GM21723 (cell line): Measurements from ENCODE around the gene FMNL3.
"Not testable (repeated sequence)": the region's sequence is repeated elsewhere in the genome, so short reads cannot be mapped to it uniquely, and the experiment has no call there.

ENCODE experiments used
- ATAC-seq: cut with Tn5 transposase; IDR thresholded peaks from one replicate; pipeline ENCODE4 v1.9.1; 2021; ENCODE audit warnings: mild to moderate bottlenecking, moderate library complexity; ENCODE audit not compliant: unreplicated experiment

Gene FMNL3

DNA sequence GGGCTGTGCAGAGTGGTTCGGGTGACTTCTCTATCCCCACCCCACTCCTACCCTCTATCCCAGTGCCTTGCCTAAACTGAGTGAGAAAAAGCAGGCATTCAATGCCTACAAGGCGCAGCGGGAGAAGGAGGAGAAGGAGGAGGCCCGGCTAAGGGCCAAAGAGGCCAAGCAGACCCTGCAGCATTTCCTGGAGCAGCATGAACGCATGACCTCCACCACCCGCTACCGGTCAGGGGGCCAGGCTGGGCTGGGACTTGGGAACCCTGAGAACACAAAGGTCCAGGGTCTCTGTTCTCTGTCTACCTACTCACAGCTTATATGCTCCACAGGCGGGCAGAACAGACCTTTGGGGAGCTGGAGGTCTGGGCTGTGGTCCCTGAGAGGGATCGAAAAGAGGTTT is 72.2 kb downstream of the FMNL3 start:
- no peak for ATAC-seq

DNA sequence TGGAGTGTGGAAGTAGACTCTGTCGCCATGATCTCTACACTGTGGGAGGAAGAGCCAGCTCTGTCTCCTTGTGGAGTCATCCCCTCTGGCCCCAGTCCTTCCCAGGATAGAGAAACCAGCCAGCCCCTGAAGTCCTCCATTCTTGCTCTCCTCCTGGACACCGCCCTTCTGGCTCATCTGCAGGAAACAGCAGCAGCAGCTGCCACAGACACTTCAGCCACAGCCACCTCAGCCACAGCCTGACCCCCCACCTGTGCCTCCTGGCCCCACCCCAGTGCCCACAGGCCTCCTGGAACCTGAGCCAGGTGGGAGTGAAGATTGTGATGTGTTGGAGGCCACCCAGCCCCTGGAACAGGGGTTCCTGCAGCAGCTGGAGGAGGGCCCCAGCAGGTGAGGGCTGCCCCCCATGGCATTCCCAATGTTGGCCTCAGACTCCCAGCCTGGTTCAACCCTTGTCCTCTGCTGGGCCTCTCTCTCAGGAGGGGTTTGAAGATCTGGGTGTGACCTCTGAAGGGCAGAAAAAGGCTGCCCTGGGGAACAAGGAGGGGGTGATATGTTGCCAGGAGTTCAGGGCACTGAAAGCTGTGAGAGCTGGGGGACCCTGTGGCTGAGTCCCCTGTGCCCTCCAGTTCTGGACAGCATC is 73.4 kb downstream of the FMNL3 start:
- no peak for ATAC-seq

DNA sequence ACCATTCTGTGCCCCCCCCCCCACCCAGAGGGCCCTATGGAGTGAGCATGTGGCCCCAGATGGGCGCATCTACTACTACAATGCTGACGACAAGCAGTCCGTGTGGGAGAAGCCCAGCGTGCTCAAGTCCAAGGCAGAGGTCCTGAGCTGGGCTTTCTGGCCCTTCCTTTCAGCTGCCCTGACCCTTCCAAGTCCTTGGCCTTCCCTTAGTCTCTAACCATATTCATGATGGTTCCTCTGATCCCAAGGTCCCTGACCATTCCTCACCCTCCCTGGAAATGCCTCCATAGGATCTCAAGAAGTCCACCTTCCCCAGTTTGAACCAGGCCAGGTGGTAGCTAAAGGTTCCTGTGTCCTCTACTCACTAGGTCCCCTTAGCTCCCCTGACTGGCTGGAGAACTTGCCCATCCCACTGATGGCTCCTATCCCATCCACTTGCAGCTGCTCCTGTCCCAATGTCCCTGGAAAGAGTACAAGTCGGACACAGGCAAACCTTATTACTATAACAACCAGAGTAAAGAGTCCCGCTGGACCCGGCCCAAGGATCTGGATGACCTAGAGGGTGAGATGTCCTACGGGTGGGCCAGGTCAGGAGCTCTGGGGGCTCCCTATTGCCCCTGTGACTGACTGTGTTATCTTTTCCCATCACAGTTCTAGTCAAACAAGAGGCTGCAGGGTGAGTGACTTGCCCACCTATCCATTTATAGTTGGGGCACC is 74.1 kb downstream of the FMNL3 start:
- ATAC-seq, result no peak

DNA sequence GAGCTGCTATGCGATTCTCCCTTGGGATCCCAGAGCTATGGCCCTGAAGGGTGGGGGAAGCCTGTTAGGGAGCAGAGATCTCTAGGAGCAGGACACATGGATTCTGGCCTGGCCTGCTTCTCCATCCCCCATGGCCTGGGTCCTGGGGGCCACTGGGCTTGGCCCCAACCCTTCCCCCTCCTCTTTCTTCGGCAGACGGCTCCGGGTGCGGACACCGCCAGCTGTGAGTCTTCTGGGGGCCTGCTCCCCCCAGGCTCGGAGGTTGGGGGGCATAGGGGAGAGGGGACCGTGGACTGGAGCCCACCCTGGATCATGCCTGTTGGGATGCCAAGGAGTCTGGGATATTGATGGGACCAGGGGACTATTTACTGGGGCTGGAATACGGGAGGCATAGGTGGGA is 74.8 kb downstream of the FMNL3 start:
- no peak for ATAC-seq

DNA sequence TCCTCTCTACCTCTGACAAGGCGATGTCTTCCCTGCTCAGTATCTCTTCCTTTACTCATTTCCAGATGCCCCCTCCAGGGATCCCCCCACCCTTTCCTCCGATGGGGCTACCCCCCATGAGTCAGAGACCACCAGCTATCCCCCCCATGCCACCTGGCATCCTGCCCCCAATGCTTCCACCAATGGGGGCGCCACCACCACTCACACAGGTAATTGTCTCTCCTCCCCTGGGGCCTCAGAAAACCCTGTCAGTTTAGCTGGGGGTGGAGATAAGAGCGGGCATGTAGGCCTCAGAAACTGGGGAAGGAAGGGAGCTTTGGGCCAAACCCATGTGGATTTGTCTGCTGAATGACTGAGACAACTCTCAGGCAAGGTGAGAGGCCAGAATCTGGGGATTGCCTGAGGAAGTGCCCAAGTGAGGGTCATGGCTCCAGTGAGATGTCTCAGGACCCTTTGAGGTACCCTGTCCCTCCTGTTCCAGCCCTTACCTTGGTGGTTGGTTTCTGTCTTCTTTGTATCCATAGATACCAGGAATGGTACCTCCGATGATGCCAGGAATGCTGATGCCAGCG is 75.8 kb downstream of the FMNL3 start:
- no peak for ATAC-seq

DNA sequence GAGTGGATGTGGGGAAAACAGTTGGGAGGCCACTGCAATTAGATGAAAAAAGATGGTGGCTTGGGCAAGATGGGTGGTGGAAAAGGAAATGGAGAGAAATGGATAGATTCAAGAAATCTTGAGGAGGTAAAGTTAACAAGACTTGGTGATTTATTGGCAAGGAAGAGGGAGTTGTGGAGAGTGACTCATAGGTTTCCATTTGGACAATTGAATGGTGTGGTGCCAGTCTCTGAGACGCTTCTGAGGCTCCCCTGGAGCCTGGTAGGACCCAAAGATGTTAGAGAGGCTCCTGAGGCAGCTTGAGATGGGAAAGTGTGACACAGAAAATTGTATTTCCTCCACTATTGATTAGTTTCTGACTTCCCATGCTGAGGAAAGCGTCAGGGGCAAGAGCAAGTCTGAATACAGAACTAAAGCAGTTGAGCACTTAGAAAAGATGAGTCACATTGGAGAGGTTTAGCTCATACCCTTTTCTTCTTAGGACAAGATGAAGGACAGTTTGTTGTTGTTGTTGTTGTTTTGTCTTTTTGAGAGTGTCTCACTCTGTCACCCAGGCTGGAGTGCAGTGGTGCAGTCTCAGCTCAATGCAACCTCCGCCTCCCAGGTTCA is 79.3 kb downstream of the FMNL3 start:
- ATAC-seq, result no peak

DNA sequence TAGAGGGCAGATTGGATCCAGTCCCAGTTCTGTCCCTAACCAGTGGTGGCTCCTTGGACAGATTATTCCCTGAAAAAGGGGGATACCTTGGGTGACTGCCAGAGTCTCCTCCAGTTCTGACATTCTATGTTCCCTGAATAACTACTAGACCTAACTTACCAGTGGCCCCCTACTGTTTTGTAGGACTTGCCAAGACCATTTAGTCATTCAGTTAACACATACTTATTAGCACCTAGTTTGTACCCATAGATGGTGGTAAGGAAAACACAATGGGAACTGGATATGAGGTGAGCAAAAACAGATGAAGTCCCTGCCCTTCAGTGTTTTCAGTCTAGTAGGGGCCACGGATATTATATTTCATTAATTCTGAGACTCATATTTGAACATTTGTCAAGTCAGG is 80.4 kb downstream of the FMNL3 start:
- no peak for ATAC-seq

DNA sequence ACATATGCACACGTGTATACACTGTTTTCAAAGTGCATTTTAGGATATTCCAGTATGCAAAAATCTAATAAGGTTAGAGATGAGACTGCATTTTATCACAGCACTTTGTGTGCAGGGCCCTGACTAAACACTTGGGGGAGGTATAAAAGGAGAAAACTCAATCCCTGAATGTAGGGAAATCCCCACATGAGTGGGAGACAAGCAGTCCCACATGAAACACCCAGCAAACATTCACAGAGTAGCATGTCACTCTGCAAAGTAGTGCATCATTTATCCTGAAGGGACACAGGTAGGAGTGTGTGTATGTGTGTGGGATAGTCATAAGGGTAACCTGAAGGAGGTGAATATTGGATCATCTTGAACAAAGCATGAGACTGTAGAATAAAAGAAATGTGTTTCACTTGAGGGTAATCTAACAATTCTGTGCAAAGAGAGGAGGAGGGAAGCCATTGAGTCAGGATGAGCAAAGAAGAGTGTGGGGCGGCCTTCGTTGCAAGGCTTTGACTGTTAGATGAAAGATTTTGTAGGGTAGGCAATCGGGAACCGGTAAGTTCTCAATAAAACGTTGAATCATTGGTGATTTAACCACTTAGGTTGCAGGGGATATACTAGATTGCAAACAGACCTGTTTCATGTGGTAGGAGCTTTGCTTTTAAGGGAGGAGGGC is 80.9 kb downstream of the FMNL3 start:
- no peak for ATAC-seq

DNA sequence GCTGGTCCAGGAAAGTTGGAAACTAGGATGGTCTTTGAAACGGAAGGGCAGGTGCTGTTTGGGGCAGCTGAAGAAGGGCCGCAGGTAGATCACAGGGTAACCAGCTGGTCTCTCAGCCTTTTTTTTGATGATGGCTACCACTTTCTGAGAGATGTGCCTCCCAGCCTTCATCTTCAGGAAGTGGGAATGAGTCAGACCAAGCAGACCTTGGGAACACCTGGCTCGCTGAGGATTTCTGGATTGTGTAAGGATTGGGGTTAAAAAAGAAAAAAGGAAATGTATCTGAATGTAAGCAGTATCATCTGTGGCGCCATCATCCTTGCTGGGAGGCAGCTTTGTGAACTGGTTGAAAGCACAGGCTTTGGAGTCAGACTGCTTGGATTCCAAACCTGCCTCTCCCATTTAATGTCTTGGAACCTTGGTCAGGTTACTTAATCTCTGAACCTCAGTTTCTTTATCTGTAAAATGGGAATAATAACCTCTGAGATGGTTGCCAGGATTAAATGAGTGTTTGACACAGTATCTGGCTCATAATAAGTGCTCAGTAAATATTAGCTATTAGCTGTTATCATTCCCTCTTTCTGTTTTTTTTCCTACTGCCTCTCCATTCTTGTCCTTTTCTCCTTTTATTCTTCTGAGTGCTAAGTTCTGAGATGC is 82.2 kb downstream of the FMNL3 start:
- no peak for ATAC-seq

DNA sequence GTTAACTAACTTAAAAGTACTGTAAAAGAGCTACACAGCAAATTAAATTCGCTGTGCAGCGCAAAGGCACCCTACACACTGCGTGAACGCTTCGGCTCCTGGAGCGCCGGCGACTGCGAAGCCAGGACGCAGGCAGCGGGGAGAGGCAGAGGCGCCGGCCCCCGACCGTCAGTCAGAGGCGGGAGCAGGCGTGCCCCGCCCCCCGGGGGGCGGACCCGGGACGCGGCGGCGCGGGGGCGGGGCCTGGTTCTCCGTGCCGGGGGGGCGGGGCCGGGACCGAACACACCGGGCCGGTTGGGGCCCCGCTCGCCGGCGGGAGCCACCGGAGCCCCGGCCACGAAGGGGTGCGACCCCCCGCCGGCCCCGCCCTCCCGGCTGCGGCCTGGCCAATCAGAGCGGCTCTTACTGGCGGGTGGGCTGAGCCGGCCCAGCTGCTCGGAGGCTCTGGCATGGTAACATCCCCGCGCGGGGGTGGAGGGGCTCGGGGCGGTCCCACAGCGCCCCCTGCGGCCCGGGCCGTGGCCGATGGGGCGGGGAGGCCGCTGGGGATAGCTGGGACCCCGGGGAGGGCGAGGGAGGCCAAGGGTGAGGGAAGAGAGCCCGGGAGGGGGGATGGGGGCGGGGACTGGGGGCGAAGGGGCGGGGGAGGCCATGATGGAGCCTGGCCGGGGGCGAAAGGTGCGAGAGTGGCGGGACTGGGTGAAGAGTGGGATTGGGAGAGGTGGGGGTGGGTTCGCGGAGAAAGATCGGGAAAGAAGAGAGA is 83.9 kb downstream of the FMNL3 start, which contains the start of gene PRPF40B:
Gene PRPF40B (plus strand): TSS at position 420 of the 763 bp plus-strand sequence. CDS start 30 bp downstream, at position 450.
- ATAC-seq, result peak; percentile 80

DNA sequence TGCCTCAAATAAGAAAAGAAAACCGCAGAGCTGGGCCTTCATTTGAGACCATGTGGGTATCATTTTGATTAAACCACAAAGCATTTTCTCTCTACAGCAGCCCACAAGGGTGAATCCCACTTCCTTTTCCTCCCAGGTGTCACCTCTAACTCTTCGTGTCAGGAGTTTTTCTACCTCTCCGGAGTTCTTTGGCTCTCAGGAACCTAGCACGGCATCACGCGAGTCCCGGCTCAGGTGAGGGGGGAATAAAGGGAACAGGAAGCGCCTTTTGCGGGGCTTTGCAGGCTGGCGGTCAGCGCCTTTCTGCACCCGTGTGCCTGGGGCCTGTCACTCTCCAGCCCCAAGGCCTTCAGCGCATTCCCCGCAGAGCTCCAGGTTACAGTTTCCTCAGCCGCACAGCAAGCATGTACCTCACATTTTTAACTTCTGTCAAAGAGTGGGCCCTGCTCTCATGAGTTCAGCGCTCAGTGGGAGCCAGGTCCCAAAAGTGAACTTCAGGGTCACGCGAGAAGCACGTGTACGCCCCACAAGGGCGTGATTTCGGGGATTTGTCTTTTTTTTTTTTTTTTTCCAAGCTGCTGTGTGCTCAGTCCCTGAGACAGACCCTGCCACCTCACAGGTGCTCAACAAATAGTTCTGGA is 84.6 kb downstream of the FMNL3 start:
- ATAC-seq, result peak; percentile 33

DNA sequence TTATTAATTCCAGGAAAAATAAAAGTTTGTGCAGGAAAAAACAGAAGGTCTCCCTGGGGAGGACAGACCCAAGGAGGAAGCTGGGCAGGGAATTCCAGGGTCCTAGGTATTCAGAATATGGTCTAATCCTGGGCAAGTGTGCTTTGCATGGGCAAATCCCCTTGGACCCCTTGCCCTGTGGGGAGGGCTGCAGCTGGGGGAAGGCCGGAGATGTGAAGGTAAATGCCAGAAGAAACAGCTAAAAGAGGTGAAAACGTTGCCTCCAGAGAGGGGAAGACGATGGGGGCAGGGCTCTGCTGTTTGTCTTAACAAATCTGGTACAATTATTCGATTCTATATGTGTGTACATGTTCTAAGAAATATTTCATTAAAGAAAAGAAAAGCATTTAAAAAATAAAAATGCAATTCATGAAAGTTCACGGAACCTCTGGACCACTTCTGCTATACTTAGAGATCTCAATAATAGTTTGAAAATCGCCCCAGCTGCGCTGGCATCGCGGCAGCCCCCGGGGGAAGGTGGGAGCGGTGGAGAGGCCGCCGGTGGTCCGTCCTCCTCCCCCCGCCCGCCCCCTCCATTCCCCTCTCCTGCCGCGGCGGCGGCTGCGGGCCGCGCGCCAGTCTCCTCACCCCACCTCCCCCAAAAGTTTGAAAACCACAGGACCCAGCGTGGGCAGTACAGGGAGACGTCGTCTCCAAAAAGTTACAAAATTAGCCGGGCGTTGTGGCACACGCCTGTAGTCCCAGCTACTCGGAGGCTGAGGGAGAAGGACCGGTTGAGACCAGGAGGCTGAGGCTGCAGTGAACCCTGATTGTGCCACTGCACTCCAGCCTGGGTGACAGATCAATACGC is 85.3 kb downstream of the FMNL3 start:
- peak; percentile 23 for ATAC-seq

DNA sequence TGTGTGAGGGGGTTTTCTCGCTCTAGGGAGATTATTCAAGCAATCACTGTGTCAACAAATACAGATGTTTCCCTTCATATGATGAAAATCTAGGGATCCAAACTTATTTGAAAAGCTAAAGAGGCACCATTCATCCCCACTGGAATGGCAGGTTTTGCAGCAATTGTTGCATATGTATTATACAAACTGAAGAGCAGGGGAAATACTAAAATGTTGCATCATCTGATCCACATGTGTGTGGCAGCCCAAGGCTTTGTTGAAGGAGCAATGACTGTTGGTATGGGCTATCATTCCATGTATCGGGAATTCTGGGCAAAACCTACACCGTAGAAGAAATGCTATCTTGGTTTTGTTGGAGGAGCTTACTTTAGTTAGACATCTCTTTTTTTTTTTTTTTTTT is 87.9 kb downstream of the FMNL3 start:
- no peak for ATAC-seq

DNA sequence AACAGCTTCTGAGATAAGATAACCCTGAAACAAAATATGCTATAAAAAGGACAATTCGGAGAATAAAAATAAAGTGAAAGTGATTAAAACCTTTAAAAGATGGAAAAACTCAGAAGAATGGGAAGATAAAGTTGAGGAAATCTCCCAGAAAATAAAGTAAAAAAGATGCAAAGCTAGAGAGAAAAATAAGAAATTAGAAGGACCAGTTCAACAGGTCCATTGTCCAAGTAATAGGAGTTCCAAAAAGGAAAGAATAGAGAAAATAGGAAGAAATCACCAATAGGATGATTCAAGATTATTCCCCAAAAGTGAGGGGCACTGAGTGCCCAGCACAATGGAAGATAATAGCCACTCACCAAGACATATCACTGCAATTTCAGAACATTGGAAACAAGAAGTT is 88.6 kb downstream of the FMNL3 start:
- ATAC-seq, result no peak

DNA sequence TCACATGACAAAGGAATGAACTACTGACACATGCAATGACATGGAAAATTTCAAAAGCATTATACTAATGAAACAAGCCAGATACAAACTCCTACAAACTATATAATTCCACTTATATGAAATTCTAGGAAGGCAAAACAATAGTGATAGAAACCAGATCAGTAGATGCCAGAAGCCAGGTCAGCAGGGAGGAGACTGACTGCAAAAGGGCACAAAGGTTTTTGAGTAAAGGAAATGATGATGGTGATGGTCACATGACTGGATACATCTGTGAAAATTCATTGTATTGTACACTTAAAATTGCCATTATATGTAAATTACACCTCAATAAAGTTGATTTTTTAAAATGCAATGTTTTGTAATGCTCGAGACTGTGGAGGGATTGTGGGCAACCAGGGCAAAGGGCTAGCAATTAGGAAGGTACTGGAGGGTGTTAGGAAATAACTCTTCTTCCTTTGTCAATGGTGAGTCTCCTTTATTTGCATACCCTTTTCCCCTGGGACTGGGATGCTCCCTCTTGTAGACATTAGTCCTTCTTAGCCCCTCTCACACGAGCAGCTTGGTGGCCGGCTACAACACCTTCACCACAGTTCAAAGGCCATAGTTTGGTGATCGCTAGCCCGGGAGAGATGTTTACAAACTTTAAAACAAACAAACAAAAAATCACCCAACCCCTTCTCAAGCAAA is 90.5 kb downstream of the FMNL3 start:
- ATAC-seq, result no peak

DNA sequence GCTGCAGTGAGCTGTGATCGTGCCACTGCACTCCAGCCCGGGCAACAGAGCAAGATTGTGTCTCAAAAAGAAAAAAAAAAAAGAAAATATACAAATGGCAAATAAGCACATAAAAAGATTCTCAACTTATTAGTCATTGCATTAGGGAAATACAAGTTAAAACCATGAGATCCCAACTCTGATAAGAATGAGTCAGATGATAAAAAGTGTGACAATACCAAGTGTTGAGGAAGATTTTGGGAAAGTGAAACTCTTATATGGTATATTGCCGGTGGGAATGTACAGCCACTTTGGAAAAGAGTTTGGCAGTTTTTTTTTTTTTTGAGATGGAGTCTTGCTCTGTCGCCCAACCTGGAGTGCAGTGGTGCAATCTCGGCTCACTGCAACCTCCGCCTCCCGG is 91.5 kb downstream of the FMNL3 start:
- ATAC-seq, result no peak

DNA sequence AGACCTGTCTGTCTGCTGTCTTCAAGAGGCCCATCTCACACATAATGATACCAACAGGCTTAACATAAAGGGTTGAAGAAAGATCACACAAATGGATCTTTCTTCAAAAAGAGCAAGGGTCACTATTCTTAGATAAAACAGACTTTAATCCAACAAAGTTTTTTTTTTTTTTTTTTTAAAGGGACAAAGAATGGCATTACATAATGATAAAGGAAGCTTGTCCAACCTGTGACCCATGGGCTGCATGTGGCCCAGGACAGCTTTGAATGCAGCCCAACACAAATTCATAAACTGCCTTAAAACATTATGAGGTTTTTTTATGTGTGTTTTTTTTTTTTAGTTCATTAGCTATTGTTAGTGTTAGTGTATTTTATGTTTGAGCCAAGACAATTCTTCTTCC is 95.0 kb downstream of the FMNL3 start:
- no peak for ATAC-seq

DNA sequence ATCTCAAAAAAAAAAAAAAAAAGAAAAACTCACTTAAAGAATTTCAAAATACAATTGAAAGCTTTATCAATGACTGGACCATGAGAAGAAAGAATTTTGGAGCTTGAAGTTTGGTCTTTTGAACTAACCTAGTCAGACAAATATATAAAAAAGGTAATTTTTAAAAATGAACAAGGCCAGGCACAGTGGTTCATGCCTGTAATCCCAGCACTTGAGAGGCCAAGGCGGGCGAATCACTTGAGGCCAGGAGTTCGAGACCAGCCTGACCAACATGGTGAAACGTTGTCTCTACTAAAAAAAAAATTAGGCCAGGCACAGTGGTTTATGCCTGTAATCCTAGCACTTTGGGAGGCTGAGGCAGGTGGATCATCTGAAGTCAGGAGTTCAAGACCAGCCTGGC is 96.4 kb downstream of the FMNL3 start:
- ATAC-seq, result not testable (repeated sequence)
